ENCODE data around the gene LGALS7B. TPM values are rescaled to one million over a fixed set of nuclear protein-coding genes. Genes with fewer than 3 reads are reported as not detected.

The LGALS7B gene
- polyA plus RNA-seq, 1 of the 3 experiments (the other 2 are of a cell fraction): not detected

DNA sequence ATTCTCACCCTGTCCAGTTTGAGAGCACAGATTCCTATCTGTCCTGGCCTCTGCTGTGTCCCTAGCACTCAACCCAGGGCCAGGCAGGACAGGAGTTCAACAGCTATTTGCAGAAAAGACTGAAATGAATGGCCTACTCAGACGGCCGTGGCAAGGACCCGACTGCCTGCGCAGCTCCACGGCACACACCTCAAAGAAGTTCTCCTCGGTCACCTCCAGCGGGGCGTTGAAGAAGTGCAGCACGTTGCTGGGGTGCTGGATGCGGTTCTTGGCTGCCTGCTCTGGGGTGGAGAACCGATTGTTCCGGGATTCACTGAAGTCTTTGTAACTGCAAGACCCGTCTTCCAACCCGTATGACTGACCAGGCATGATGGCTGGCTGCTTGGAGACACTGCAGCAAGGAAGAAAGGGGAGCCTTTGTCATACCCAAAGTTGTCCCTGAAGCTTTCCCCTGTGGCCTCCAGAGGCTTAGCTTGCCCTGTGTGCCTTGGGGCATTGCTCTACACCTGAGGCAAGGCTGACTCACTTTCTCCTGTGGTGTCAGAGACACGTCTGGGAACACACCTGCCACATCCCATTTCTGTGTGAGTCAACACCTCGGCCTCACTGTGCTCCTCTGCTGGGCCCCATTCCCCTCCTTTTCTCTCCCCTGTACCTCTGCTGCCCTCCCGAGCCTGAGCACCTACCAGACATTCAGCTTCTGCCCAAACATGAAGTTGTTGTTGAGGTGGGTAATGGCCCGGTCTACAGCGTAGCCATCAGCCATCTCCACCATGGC, 49.4 kb downstream of the LGALS7B start (continued):
- TF ChIP-seq, protein P1, sequence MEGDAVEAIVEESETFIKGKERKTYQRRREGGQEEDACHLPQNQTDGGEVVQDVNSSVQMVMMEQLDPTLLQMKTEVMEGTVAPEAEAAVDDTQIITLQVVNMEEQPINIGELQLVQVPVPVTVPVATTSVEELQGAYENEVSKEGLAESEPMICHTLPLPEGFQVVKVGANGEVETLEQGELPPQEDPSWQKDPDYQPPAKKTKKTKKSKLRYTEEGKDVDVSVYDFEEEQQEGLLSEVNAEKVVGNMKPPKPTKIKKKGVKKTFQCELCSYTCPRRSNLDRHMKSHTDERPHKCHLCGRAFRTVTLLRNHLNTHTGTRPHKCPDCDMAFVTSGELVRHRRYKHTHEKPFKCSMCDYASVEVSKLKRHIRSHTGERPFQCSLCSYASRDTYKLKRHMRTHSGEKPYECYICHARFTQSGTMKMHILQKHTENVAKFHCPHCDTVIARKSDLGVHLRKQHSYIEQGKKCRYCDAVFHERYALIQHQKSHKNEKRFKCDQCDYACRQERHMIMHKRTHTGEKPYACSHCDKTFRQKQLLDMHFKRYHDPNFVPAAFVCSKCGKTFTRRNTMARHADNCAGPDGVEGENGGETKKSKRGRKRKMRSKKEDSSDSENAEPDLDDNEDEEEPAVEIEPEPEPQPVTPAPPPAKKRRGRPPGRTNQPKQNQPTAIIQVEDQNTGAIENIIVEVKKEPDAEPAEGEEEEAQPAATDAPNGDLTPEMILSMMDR (IDR thresholded peaks at IDR 0.05): no peak
- no peak for TF ChIP-seq ELF1 (IDR thresholded peaks at IDR 0.05)

DNA sequence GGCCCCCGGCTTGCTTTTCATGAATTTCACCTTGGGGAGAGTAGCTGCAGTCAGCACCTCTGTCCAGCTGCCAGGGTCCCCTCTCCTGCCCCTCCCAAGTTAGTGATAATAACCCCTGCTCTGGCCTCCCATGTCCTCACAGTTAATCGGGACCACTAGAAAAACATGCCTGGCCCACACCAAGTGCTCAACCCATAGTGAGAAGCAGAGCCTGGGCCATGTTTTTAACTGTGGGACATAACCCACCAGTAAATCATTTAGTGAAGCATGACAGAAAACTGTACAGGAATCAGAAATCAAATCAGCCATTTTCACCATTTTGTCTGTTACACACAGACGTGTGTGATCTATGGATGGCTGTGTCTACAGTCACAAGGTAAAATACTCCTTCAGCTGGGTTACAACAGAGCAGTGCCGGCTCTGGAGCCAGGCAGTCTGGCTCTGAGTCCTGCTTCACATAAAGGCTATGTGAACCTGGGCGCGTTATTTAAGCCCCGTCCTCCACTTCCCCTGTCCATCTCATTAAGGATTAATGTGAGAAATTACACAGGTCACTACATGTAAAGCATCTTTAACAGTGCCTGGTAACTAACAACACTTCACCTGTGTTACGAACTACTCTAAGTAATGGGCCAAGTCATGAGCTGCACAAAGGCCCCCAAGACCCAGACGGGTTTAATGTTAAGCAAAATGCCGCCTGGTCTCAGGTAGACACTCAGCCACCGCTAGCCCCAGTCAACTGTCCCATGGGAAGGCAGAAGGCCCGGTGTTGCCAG, 50.2 kb downstream of the LGALS7B start:
- peaks cover 79% of the 10 kb centered on the region for H3F3A ChIP-seq (replicated peaks; ENCODE audit: insufficient read depth)
- POLR2A ChIA-PET: interaction anchor here (2.4 kb wide), 1 partner anchor 9 kb away, joined by 9 read pairs; no protein-coding TSS in a partner anchor
- peak overlapping the region; percentile 53; the same call in 1 of the 2 replicates for H3K4me2 ChIP-seq
- H3K27ac ChIP-seq (ENCODE audit: low read depth in 2 of 2, low read length in 1 of 2): peak overlapping the region; percentile 47 to 82
- H3K79me2 ChIP-seq (ENCODE audit: insufficient read depth): peaks cover 53% of the 10 kb centered on the region
- no peak overlapping the region for H3K4me3 ChIP-seq (ENCODE audit: low read depth in 2 of 2, low read length in 1 of 2)
- H3K4me1 ChIP-seq (ENCODE audit: control insufficient read depth in 1 of 2, insufficient read depth in 2 of 2, low read depth in 1 of 2, low read length in 1 of 2): peaks cover 30 to 57% of the 10 kb centered on the region in 2 experiments; a peak in 3 of 4 replicates
- CTCF ChIA-PET: interaction anchor here (0.8 to 1.9 kb wide), 4 partner anchors 8 to 91 kb away, joined by 3 to 4 read pairs (median 3); partner anchors contain the start of genes MRPS12 and SARS2
- 85% methylated on average over 12 of the region's 12 CpGs for WGBS (ENCODE audit: low lambda C conversion rate)
- no peak overlapping the region for H2AFZ ChIP-seq (ENCODE audit: low read depth)
- no peaks in the 10 kb centered on the region for H3K9me2 ChIP-seq
- no peaks in the 10 kb centered on the region for H3K27me3 ChIP-seq (ENCODE audit: insufficient read depth)
- no peak for DNase-seq
- H4K20me1 ChIP-seq (ENCODE audit: insufficient read depth): peaks cover 62% of the 10 kb centered on the region
- H3K9ac ChIP-seq: peak overlapping the region; percentile 14; the same call in 1 of the 2 replicates
- peaks cover 61 to 74% of the 10 kb centered on the region in 2 experiments for H3K36me3 ChIP-seq (replicated peaks in 1 of 2; ENCODE audit: control insufficient read depth in 1 of 2, insufficient read depth in 2 of 2, low read length in 1 of 2)
- no peaks in the 10 kb centered on the region for H3K9me3 ChIP-seq
- TF ChIP-seq ELF1 (IDR thresholded peaks at IDR 0.05): no peak
- TF ChIP-seq, protein P1 (IDR thresholded peaks at IDR 0.05): no peak
- no peak for TF ChIP-seq EP300 (IDR thresholded peaks at IDR 0.05; ENCODE audit: borderline replicate concordance in 1 of 2, low read depth in 1 of 2, low read length in 1 of 2)
- TF ChIP-seq TCF12 (IDR thresholded peaks at IDR 0.05): no peak
- TF ChIP-seq MXI1 (IDR thresholded peaks at IDR 0.05; ENCODE audit: low read depth, low read length): no peak
- TF ChIP-seq, protein P2, sequence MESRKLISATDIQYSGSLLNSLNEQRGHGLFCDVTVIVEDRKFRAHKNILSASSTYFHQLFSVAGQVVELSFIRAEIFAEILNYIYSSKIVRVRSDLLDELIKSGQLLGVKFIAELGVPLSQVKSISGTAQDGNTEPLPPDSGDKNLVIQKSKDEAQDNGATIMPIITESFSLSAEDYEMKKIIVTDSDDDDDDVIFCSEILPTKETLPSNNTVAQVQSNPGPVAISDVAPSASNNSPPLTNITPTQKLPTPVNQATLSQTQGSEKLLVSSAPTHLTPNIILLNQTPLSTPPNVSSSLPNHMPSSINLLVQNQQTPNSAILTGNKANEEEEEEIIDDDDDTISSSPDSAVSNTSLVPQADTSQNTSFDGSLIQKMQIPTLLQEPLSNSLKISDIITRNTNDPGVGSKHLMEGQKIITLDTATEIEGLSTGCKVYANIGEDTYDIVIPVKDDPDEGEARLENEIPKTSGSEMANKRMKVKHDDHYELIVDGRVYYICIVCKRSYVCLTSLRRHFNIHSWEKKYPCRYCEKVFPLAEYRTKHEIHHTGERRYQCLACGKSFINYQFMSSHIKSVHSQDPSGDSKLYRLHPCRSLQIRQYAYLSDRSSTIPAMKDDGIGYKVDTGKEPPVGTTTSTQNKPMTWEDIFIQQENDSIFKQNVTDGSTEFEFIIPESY (IDR thresholded peaks at IDR 0.05; ENCODE audit: borderline replicate concordance, low read depth): no peak
- TF ChIP-seq RFX5 (IDR thresholded peaks at IDR 0.05; ENCODE audit: low read length): no peak
- TF ChIP-seq FOXJ3 (CRISPR knock-in tag; IDR thresholded peaks at IDR 0.05): no peak
- no peak for TF ChIP-seq SMC3 (IDR thresholded peaks at IDR 0.05; ENCODE audit: low read depth, low read length)
- TF ChIP-seq RAD21 (IDR thresholded peaks at IDR 0.05; ENCODE audit: low read length): no peak
- TF ChIP-seq, protein P3, sequence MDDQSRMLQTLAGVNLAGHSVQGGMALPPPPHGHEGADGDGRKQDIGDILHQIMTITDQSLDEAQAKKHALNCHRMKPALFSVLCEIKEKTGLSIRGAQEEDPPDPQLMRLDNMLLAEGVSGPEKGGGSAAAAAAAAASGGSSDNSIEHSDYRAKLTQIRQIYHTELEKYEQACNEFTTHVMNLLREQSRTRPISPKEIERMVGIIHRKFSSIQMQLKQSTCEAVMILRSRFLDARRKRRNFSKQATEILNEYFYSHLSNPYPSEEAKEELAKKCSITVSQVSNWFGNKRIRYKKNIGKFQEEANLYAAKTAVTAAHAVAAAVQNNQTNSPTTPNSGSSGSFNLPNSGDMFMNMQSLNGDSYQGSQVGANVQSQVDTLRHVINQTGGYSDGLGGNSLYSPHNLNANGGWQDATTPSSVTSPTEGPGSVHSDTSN (IDR thresholded peaks at IDR 0.05): no peak
- TF ChIP-seq, protein P4, sequence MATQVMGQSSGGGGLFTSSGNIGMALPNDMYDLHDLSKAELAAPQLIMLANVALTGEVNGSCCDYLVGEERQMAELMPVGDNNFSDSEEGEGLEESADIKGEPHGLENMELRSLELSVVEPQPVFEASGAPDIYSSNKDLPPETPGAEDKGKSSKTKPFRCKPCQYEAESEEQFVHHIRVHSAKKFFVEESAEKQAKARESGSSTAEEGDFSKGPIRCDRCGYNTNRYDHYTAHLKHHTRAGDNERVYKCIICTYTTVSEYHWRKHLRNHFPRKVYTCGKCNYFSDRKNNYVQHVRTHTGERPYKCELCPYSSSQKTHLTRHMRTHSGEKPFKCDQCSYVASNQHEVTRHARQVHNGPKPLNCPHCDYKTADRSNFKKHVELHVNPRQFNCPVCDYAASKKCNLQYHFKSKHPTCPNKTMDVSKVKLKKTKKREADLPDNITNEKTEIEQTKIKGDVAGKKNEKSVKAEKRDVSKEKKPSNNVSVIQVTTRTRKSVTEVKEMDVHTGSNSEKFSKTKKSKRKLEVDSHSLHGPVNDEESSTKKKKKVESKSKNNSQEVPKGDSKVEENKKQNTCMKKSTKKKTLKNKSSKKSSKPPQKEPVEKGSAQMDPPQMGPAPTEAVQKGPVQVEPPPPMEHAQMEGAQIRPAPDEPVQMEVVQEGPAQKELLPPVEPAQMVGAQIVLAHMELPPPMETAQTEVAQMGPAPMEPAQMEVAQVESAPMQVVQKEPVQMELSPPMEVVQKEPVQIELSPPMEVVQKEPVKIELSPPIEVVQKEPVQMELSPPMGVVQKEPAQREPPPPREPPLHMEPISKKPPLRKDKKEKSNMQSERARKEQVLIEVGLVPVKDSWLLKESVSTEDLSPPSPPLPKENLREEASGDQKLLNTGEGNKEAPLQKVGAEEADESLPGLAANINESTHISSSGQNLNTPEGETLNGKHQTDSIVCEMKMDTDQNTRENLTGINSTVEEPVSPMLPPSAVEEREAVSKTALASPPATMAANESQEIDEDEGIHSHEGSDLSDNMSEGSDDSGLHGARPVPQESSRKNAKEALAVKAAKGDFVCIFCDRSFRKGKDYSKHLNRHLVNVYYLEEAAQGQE (IDR thresholded peaks at IDR 0.05; ENCODE audit: low read depth, low read length): no peak
- no peak for TF ChIP-seq TAF1 (IDR thresholded peaks at IDR 0.05; ENCODE audit: borderline replicate concordance, low read depth, low read length)
- TF ChIP-seq RCOR1 (IDR thresholded peaks at IDR 0.05; ENCODE audit: low read length): no peak
- no peak for TF ChIP-seq FOSL2 (IDR thresholded peaks at IDR 0.05; ENCODE audit: borderline replicate concordance, low read depth)

All from SK-N-SH (cell line).